ENCODE results near the gene COX6B2.
A peak's percentile ranks its signal among the peaks of the same experiment; 100 is the strongest.
"Not testable (repeated sequence)": the region's sequence is repeated elsewhere in the genome, so short reads cannot be mapped to it uniquely, and the experiment has no call there.

Gene COX6B2

GRCh38 chr19:55354698-55355212 lies at the start of gene COX6B2:
COX6B2 (minus strand) TSS chr19:55354719; CDS start chr19:55354521, 198 bp downstream.
- no peak for ATAC-seq
- peak within 1 kb of the TSS; percentile 62 for H3K4me3 Mint-ChIP-seq
- H3K9me3 Mint-ChIP-seq: no peaks in the 10 kb centered on the region
- H3K4me1 Mint-ChIP-seq: peaks cover 18% of the 10 kb centered on the region
- no peak for DNase-seq
- H3K36me3 Mint-ChIP-seq (ENCODE audit: low read depth): no peaks in the 10 kb centered on the region
- peaks cover 53% of the 10 kb centered on the region for H3K27me3 Mint-ChIP-seq
- no peak within 1 kb of the TSS for H3K27ac Mint-ChIP-seq

- Mint-ChIP-seq H3K36me3 (ENCODE audit: low read depth) (peaks cover 51% of the 10 kb centered on the region), H3K4me1 (peaks cover 39% of the 10 kb centered on the region), H3K27me3 (no peaks in the 10 kb centered on the region), H3K4me3 (no peak overlapping the region), H3K9me3 (no peaks in the 10 kb centered on the region), H3K27ac (no peak overlapping the region)
- DNase-seq (no peak), ATAC-seq (no peak)
Observed at GRCh38 chr19:55402509-55402908, 48.0 kb upstream of the COX6B2 start.

GRCh38 chr19:55401390-55401789 lies 46.9 kb upstream of the COX6B2 start:
- Mint-ChIP-seq H3K36me3 (ENCODE audit: low read depth) (peaks cover 46% of the 10 kb centered on the region), H3K4me1 (peaks cover 34% of the 10 kb centered on the region)
- not testable (repeated sequence) for H3K4me3 Mint-ChIP-seq, ATAC-seq, H3K27me3 Mint-ChIP-seq, H3K9me3 Mint-ChIP-seq, DNase-seq, H3K27ac Mint-ChIP-seq

- peaks cover 37% of the 10 kb centered on the region for H3K36me3 Mint-ChIP-seq (ENCODE audit: low read depth)
- DNase-seq (no peak), ATAC-seq (no peak)
- H3K4me1 Mint-ChIP-seq: peaks cover 25% of the 10 kb centered on the region
- no peaks in the 10 kb centered on the region for H3K9me3 Mint-ChIP-seq
- H3K27me3 Mint-ChIP-seq: no peaks in the 10 kb centered on the region
- no peak overlapping the region for H3K4me3 Mint-ChIP-seq
- H3K27ac Mint-ChIP-seq: no peak overlapping the region
Observed at GRCh38 chr19:55400281-55401087, 46.0 kb upstream of the COX6B2 start.

GRCh38 chr19:55398200-55398925 lies 43.8 kb upstream of the COX6B2 start:
- DNase-seq (no peak), ATAC-seq (peak; percentile 25)
- Mint-ChIP-seq H3K27me3 (no peaks in the 10 kb centered on the region), H3K4me1 (peaks cover 18% of the 10 kb centered on the region), H3K27ac (peak overlapping the region; percentile 5), H3K36me3 (ENCODE audit: low read depth) (peaks cover 26% of the 10 kb centered on the region), H3K4me3 (no peak overlapping the region), H3K9me3 (no peaks in the 10 kb centered on the region)

GRCh38 chr19:55392820-55393761 lies 38.6 kb upstream of the COX6B2 start:
- ATAC-seq: no peak
- no peak for DNase-seq
- no peaks in the 10 kb centered on the region for H3K27me3 Mint-ChIP-seq
- H3K27ac Mint-ChIP-seq: no peak overlapping the region
- no peaks in the 10 kb centered on the region for H3K9me3 Mint-ChIP-seq
- H3K4me1 Mint-ChIP-seq: peaks cover 22% of the 10 kb centered on the region
- no peak overlapping the region for H3K4me3 Mint-ChIP-seq
- peaks cover 23% of the 10 kb centered on the region for H3K36me3 Mint-ChIP-seq (ENCODE audit: low read depth)

GRCh38 chr19:55391702-55392615 lies 37.4 kb upstream of the COX6B2 start:
- Mint-ChIP-seq H3K4me3 (no peak overlapping the region), H3K9me3 (no peaks in the 10 kb centered on the region), H3K27me3 (no peaks in the 10 kb centered on the region), H3K36me3 (ENCODE audit: low read depth) (peaks cover 34% of the 10 kb centered on the region), H3K4me1 (peaks cover 31% of the 10 kb centered on the region), H3K27ac (peak overlapping the region; percentile 2)
- ATAC-seq: no peak
- no peak for DNase-seq

GRCh38 chr19:55391191-55391670 lies 36.7 kb upstream of the COX6B2 start:
- DNase-seq (no peak), ATAC-seq (peak; percentile 12)
- Mint-ChIP-seq H3K9me3 (no peaks in the 10 kb centered on the region), H3K27me3 (no peaks in the 10 kb centered on the region), H3K4me1 (peaks cover 37% of the 10 kb centered on the region), H3K27ac (peak overlapping the region; percentile 2), H3K4me3 (no peak overlapping the region), H3K36me3 (ENCODE audit: low read depth) (peaks cover 41% of the 10 kb centered on the region)

- peaks cover 2% of the 10 kb centered on the region for H3K27me3 Mint-ChIP-seq
- no peaks in the 10 kb centered on the region for H3K9me3 Mint-ChIP-seq
- peak overlapping the region; percentile 52 for H3K27ac Mint-ChIP-seq
- DNase-seq (no peak), ATAC-seq (no peak)
- H3K4me1 Mint-ChIP-seq: peaks cover 39% of the 10 kb centered on the region
- H3K4me3 Mint-ChIP-seq: peak overlapping the region; percentile 37
- peaks cover 48% of the 10 kb centered on the region for H3K36me3 Mint-ChIP-seq (ENCODE audit: low read depth)
Observed at GRCh38 chr19:55390461-55390880, 36.0 kb upstream of the COX6B2 start.

GRCh38 chr19:55389386-55390317 lies 35.1 kb upstream of the COX6B2 start:
- ATAC-seq (no peak), DNase-seq (no peak)
- H3K4me3 Mint-ChIP-seq: peak overlapping the region; percentile 51
- peaks cover 48% of the 10 kb centered on the region for H3K36me3 Mint-ChIP-seq (ENCODE audit: low read depth)
- peaks cover 2% of the 10 kb centered on the region for H3K27me3 Mint-ChIP-seq
- H3K27ac Mint-ChIP-seq: peak overlapping the region; percentile 99
- H3K4me1 Mint-ChIP-seq: peaks cover 42% of the 10 kb centered on the region
- H3K9me3 Mint-ChIP-seq: no peaks in the 10 kb centered on the region

- ATAC-seq: no peak
- no peaks in the 10 kb centered on the region for H3K9me3 Mint-ChIP-seq
- no peak for DNase-seq
- H3K36me3 Mint-ChIP-seq (ENCODE audit: low read depth): peaks cover 48% of the 10 kb centered on the region
- H3K4me3 Mint-ChIP-seq: peak overlapping the region; percentile 97
- H3K27me3 Mint-ChIP-seq: peaks cover 2% of the 10 kb centered on the region
- peaks cover 49% of the 10 kb centered on the region for H3K4me1 Mint-ChIP-seq
- H3K27ac Mint-ChIP-seq: peak overlapping the region; percentile 99
Observed at GRCh38 chr19:55387736-55388497, 33.4 kb upstream of the COX6B2 start.

GRCh38 chr19:55386493-55386971 lies 32.0 kb upstream of the COX6B2 start:
- Mint-ChIP-seq H3K4me1 (peaks cover 61% of the 10 kb centered on the region), H3K4me3 (peak overlapping the region; percentile 97), H3K27me3 (peaks cover 2% of the 10 kb centered on the region), H3K36me3 (ENCODE audit: low read depth) (peaks cover 49% of the 10 kb centered on the region), H3K27ac (peak overlapping the region; percentile 99), H3K9me3 (no peaks in the 10 kb centered on the region)
- ATAC-seq (no peak), DNase-seq (no peak)

Measured in activated naive CD8-positive, alpha-beta T cell treated with anti-CD3 and anti-CD28 coated beads, Interleukin-2, amount 50 U/mL, for 24 hours (primary cell).